Measurements from ENCODE around the gene CABP1.

- TF ChIP-seq STAT6 (CRISPR knock-in tag; IDR thresholded peaks at IDR 0.05) (no peak), USF2 (CRISPR knock-in tag; IDR thresholded peaks at IDR 0.05) (no peak), HNRNPL (IDR thresholded peaks at IDR 0.05; ENCODE audit: low read depth, low read length) (no peak), FOXM1 (IDR thresholded peaks at IDR 0.05; ENCODE audit: low read depth) (no peak), FOXM1 (CRISPR knock-in tag; IDR thresholded peaks at IDR 0.05; ENCODE audit: low read depth) (no peak), POLR2AphosphoS5 (IDR thresholded peaks at IDR 0.05; ENCODE audit: control insufficient read depth, insufficient read depth, low read depth, low read length) (no peak), BRD9 (IDR thresholded peaks at IDR 0.05; ENCODE audit: low read depth, partially characterized antibody) (no peak), PHF8 (IDR thresholded peaks at IDR 0.05; ENCODE audit: borderline replicate concordance, low read length) (no peak), ZNF354B (CRISPR knock-in tag; IDR thresholded peaks at IDR 0.05) (no peak), SOX6 (IDR thresholded peaks at IDR 0.05) (no peak)
Observed at GRCh38 chr12:120662879-120663278, 22.5 kb downstream of the CABP1 start.
